Muscle of leg (tissue), 11 donors: Measurements from ENCODE around the gene EFTUD2. TPM values are rescaled to one million over a fixed set of nuclear protein-coding genes. Genes with fewer than 3 reads are reported as not detected.

Source experiments
- DNase-seq: peaks from one replicate; pipeline ENCODE4 v3.0.0; 2013
- H3K27ac ChIP-seq: one replicate; pipeline ENCODE4 v1.5.1; 2013; ENCODE audit warnings: mild to moderate bottlenecking, low read length, control low read depth
- H3K27me3 ChIP-seq: one replicate; pipeline ENCODE4 v1.6.1; 2013; ENCODE audit warnings: low read length; ENCODE audit not compliant: control insufficient read depth, insufficient read depth
- H3K36me3 ChIP-seq: one replicate; pipeline ENCODE4 v1.6.1; 2013; ENCODE audit warnings: low read length; ENCODE audit not compliant: control insufficient read depth, insufficient read depth
- H3K4me1 ChIP-seq: one replicate; pipeline ENCODE4 v1.6.1; 2013; ENCODE audit warnings: low read length; ENCODE audit not compliant: control insufficient read depth, insufficient read depth
- H3K4me3 ChIP-seq: one replicate; pipeline ENCODE4 v1.5.1; 2013; ENCODE audit warnings: low read length, control low read depth
- H3K9me3 ChIP-seq: replicated peaks from 2 replicates; pipeline ENCODE4 v1.6.1; 2013; ENCODE audit warnings: low read depth, low read length; ENCODE audit not compliant: control insufficient read depth
- WGBS: methylation state at CpG from one replicate; pipeline ENCODE4 v1.1.5; 2013; ENCODE audit warnings: missing lambda C conversion rate; ENCODE audit not compliant: insufficient coverage; 5-methylcytosine and 5-hydroxymethylcytosine counted together
- polyA plus RNA-seq, 8 donors: library from polyadenylated mRNA; unstranded; fragments of 120-200 nt; gene quantifications; one replicate each; pipeline versions ENCODE4 v1.2.1 to v1.2.3, GENCODE V29; 2013; ENCODE audit warnings: inconsistent platforms in 1 of 8, low replicate concordance in 1 of 8; ENCODE audit not compliant: insufficient read length in 8 of 8, insufficient read depth in 1 of 8
- total RNA-seq: library from RNA; stranded (reverse); fragments of 120-200 nt; gene quantifications from one replicate; pipeline ENCODE4 v1.2.4, GENCODE V29; 2013

The EFTUD2 gene
- total and polyA plus RNA-seq, 9 donors = 53.4 to 76.4 (median 66.9) TPM

DNA sequence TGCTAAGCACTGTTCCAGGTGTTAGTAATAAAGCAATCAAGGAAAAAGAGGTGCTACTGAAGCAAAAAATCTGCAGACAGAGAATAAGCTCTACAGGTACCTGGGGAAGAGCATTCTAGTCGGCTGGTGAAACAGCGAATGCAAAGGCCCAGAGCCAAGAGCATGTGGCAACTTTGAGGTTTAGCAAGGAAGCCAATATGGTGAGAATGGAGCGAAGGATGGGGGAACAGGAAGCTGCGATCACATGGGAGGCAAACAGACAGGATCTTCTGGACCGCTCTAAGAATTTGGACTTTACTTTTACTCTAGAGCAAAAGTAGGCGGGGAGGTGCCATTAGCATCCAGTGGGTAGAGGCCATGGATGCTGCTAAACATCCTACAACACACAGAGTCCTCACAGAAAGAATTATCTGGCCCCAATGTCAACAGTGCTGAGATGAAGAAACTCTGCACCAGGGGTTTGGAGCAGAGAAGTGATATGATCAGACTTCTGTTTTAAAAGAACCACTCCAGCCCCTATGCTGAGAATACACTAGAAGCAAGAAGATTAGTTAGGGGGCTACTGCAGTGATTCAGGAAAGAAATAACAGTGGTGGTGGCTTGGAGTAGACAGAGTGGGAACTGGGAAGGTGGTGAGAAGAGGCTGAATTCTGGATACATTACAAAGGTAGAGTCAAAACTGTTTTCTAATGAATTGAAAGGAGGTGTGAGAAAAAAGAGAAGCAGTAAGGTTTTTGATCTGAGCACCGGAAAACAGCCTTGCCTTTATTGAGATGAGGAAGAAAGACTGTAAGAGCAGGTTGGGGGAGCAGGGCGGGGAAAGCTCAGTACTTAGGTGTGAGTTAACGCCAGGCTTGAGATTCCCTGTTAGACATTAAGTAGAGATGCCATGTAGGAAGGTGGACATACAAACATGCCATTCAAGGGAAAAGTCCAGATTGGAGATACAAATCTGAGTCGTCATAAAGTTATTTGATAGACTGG is 11.0 kb downstream of the EFTUD2 start:
- 93% methylated on average over 8 of the region's 10 CpGs for WGBS
- no peaks in the 10 kb centered on the region for H3K27me3 ChIP-seq
- DNase-seq = no peak
- peaks cover 53% of the 10 kb centered on the region for H3K36me3 ChIP-seq
- no peak overlapping the region for H3K27ac ChIP-seq
- no peak overlapping the region for H3K4me3 ChIP-seq
- peaks cover 3% of the 10 kb centered on the region for H3K4me1 ChIP-seq
- H3K9me3 ChIP-seq = no peaks in the 10 kb centered on the region

DNA sequence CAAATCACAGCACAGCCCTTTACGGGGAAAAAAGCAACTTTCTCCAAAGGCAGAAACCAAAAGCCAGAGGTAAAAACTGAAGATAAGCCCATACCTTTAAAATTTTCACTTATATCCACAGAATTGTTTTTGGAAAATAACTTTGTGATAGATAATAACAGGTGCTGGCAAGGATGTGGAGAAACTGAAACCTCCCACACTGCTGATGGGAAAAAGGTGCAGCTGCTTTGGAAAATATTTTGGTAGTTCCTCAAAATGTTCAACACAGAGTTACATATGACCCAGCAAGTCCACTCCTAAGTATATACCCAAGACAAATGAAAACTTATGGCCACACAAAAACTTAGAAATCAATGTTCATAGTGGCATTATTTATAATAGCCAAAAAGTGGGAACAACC is 12.2 kb downstream of the EFTUD2 start:
- no peak for DNase-seq
- H3K9me3 ChIP-seq = no peaks in the 10 kb centered on the region
- H3K36me3 ChIP-seq = peaks cover 60% of the 10 kb centered on the region
- no peak overlapping the region for H3K4me3 ChIP-seq
- WGBS = no CpG with 5 or more reads among the region's 1 CpG
- H3K4me1 ChIP-seq = peaks cover 3% of the 10 kb centered on the region
- H3K27ac ChIP-seq = no peak overlapping the region
- no peaks in the 10 kb centered on the region for H3K27me3 ChIP-seq

DNA sequence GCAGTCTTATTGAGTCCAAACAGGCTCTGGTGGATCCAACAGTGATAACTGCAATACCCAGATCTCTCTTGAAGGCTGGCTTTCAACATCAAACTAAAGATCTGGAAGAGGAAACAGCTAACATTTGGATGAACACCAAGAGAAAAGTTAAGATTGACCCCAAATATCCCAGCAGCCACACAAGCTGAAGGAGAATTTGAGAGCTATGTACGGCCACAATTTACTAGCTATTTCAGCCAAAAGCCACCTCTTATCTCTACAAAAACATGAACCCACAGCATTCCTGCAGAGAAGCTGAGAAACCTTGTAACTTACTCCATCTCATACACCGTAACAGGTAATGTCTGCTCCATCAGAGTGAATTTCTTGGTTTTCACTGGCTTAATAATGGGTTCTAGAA is 14.3 kb downstream of the EFTUD2 start:
- Histone ChIP-seq H3K9me3 (no peaks in the 10 kb centered on the region), H3K27ac (no peak overlapping the region), H3K27me3 (no peaks in the 10 kb centered on the region), H3K36me3 (peaks cover 74% of the 10 kb centered on the region), H3K4me3 (no peak overlapping the region), H3K4me1 (peaks cover 3% of the 10 kb centered on the region)
- no peak for DNase-seq
- 88% methylated on average over 1 of the region's 2 CpGs for WGBS

DNA sequence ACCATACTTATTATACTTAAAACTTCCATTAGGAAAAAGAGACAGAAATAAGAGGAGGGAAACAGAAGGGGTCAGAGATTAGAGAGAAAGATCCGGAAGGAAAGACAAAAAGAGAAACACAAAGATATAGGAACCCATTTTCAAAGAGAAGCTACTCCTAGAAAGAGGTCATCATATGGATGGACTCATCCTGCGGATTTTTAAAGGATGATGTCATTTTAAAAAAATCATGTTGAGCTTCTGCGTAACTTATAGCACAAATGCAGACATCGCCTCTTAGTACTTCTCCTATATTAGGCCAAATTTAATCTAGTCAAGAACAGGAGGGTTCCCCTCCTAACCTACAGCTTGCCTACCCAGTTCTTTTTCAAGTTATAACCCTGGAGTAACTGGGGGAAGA is 18.1 kb downstream of the EFTUD2 start:
- H3K9me3 ChIP-seq = no peaks in the 10 kb centered on the region
- H3K4me1 ChIP-seq = no peaks in the 10 kb centered on the region
- no peak overlapping the region for H3K4me3 ChIP-seq
- DNase-seq = no peak
- no peak overlapping the region for H3K27ac ChIP-seq
- H3K27me3 ChIP-seq = no peaks in the 10 kb centered on the region
- no CpG with 5 or more reads among the region's 4 CpGs for WGBS
- H3K36me3 ChIP-seq = peaks cover 74% of the 10 kb centered on the region

DNA sequence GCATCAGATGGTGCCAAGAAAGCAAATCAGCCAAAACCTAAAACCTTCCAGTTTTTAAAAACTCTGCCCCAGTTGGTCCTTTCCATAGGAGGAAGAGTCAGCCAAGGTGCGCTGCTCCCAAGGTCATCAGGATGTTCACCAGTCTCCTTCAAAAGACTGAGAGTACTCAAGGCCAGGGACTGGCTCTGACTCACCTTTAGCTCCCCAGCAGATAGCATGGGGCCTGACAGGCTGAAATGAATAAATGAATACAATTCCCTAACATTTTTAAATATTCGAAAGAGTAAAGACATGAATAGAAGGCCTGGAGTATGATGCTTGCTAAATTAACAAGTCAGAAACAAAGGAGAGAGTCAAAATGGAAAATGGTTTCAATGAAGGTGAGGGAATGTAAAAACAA is 19.2 kb downstream of the EFTUD2 start:
- Histone ChIP-seq H3K36me3 (peaks cover 72% of the 10 kb centered on the region), H3K9me3 (no peaks in the 10 kb centered on the region), H3K27ac (no peak overlapping the region), H3K27me3 (no peaks in the 10 kb centered on the region), H3K4me1 (no peaks in the 10 kb centered on the region), H3K4me3 (no peak overlapping the region)
- WGBS = no CpG with 5 or more reads among the region's 2 CpGs
- no peak for DNase-seq

DNA sequence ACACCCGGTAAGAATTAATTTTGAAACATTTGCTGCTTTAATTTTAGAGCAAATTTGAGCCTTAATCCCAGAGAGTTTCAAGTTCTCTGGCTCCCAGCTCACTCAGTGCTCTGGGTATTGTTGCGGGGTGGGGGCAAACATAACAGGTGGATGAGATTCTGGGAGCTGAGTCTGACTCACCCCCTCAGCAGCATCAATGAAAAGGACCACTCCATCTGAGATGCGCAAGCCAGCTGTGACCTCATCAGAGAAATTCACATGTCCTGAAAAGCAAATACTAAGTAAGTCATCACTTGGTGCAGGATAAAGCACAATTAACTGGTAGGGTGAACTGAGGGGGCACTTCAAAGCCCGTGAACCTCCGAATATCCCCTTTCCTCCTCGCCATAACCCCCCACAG is 19.9 kb downstream of the EFTUD2 start:
- Histone ChIP-seq H3K4me1 (no peaks in the 10 kb centered on the region), H3K27me3 (no peaks in the 10 kb centered on the region), H3K36me3 (peaks cover 68% of the 10 kb centered on the region), H3K9me3 (no peaks in the 10 kb centered on the region), H3K27ac (no peak overlapping the region), H3K4me3 (no peak overlapping the region)
- no peak for DNase-seq
- WGBS = 89% methylated on average over 3 of the region's 6 CpGs

DNA sequence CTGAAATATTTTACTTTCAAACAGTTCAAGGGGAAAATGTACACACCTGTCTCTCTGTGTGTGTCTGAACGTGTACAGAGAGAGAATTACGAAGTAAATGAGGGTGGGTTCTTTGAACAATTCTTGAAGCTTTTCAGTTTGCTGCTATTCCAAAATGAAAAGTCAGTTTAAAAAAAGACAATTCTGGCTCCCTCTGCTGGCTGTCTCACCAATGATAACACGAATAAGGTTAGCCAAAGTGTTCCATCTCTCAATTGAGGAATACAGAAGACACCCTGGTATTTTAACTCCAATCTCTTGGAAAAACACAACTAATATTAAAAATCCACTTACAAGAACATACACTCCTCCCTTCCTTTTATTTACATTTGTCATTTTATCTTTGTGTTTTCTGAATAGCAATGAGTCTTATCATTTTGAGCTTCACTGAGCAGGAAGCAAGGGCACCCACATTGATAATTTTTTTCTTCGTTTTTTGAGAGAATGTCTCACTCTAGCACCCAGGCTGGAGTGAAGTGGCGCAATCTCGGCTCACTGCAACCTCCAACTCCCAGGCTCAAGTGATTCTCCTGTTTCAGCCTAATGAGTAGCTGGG is 20.5 kb downstream of the EFTUD2 start:
- peak; percentile 70 for DNase-seq

DNA sequence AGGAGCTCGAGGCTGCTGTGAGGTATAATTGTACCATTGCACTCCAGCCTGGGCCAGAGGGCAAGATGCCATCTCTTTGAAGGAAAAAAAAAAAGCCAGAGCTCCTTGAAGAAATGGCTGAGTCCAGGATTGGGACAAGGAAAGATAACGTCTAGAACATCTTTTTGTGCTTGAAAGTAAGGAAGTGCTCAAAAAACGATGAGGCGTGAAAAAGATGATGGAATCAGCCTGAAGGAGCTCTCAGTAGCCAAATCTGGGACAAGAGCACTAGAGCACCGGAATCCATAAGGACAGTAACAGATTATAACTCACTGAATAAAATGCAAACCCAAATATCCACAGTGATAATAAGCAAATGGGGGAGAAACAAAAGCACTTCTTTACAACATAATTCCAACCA is 22.1 kb downstream of the EFTUD2 start:
- no peak for DNase-seq
- no peak overlapping the region for H3K27ac ChIP-seq
- H3K36me3 ChIP-seq = peaks cover 61% of the 10 kb centered on the region
- 74% methylated on average over 3 of the region's 5 CpGs for WGBS
- no peak overlapping the region for H3K4me3 ChIP-seq
- H3K9me3 ChIP-seq = no peaks in the 10 kb centered on the region
- no peaks in the 10 kb centered on the region for H3K4me1 ChIP-seq
- H3K27me3 ChIP-seq = no peaks in the 10 kb centered on the region

More for the DNA sequence above, 20.5 kb downstream of the EFTUD2 start:
- H3K27me3 ChIP-seq = no peaks in the 10 kb centered on the region
- H3K4me1 ChIP-seq = no peaks in the 10 kb centered on the region
- H3K4me3 ChIP-seq = no peak overlapping the region
- no CpG with 5 or more reads among the region's 6 CpGs for WGBS
- H3K36me3 ChIP-seq = peaks cover 67% of the 10 kb centered on the region
- no peaks in the 10 kb centered on the region for H3K9me3 ChIP-seq
- H3K27ac ChIP-seq = no peak overlapping the region

DNA sequence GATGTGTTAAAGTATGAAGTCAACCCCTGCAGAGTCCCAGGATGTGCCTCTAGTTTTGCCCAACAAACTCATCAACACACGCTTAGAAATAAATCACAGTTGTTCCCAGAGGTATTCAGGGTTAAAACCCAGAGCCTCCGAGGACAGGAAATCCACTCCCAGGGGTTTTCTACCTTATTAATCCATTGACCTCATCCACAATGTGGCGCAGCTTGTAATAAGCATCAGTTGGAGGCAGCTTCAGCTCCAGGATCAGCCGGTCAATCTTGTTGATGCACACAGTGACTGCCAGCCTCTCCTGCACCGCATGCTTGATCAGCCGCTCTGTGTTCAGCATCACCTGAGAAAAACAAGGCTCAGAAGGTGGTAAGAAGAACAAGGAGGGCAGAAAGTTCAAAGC is 23.5 kb downstream of the EFTUD2 start:
- WGBS = 86% methylated on average over 6 of the region's 6 CpGs
- Histone ChIP-seq H3K4me1 (no peaks in the 10 kb centered on the region), H3K9me3 (no peaks in the 10 kb centered on the region), H3K4me3 (no peak overlapping the region), H3K36me3 (peaks cover 65% of the 10 kb centered on the region), H3K27ac (no peak overlapping the region), H3K27me3 (no peaks in the 10 kb centered on the region)
- DNase-seq = no peak

DNA sequence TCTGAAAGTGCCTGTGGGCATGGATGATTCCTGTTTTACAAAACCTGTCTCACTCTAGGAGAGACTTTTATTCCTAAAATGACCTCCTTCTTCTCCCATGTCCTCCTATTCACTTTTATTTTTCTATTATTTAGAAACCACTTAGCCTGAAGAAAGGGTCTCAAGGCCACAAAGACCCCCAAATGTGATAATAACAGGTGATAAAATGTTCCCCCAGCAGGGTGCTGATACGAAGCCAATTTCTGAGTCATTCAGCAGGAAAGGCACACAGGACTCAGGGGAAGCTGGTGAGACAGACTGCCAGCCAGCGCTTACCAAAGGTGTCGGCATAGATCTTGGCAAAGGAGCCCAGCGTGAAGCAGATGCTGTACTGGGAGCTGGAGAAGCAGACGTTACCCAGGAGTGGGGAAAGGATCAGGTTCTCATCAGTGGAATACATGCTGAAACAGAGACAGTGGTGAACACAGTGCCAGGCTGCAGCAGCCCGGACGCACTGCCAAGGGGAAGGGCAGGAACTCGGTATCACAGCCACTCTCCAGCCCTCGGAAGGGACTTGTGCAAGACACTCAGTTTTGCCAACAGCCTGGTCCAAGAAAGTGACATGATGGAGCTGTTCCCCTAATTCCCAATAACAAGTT is 27.0 kb downstream of the EFTUD2 start:
- H3K27ac ChIP-seq = no peak overlapping the region
- no peaks in the 10 kb centered on the region for H3K9me3 ChIP-seq
- H3K4me1 ChIP-seq = no peaks in the 10 kb centered on the region
- no peaks in the 10 kb centered on the region for H3K27me3 ChIP-seq
- H3K36me3 ChIP-seq = peaks cover 68% of the 10 kb centered on the region
- 75% methylated on average over 9 of the region's 9 CpGs for whole genome bisulfite sequencing
- no peak for DNase-seq
- no peak overlapping the region for H3K4me3 ChIP-seq
